Measurements from ENCODE around the gene SHISA6.

The SHISA6 gene

GRCh38 chr17:11561702-11562101, 320.7 kb downstream of the SHISA6 start:
- DNase-seq (ENCODE audit: insufficient read length, low spot score) (no peak), FAIRE-seq (no peak)

- DNase-seq (ENCODE audit: insufficient read length, low spot score): no peak
- no peak for FAIRE-seq
These were observed 323.8 kb downstream of the SHISA6 start for GRCh38 chr17:11564589-11565380.

- no peak for FAIRE-seq
- DNase-seq (ENCODE audit: insufficient read length, low spot score): no peak
These were observed 324.6 kb downstream of the SHISA6 start for GRCh38 chr17:11565591-11565990.

GRCh38 chr17:11578998-11579397, 338.0 kb downstream of the SHISA6 start:
- FAIRE-seq (no peak), DNase-seq (ENCODE audit: insufficient read length, low spot score) (no peak)

DNA sequence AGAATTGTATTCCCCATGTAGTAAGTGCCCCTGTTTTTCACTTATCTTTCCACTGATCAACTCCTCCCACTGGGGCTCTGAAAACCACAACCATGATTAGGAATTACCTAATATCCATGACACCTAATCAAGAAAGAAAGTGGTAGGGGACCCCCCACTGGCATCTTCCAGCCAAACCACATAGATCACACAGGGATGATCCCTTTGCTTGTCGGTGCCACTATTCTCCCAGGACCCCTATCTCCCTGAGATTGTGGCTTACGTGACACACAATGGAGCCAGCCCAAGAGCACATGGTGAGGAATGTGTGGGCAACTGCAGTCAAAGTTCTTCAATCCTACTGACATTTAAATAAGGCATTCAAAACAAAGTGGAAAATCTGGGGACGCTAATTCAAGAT, 339.7 kb downstream of the SHISA6 start:
- FAIRE-seq (no peak), DNase-seq (ENCODE audit: insufficient read length, low spot score) (no peak)

GRCh38 chr17:11582217-11582616, 341.2 kb downstream of the SHISA6 start:
- FAIRE-seq: no peak

GRCh38 chr17:11583306-11583992, 342.4 kb downstream of the SHISA6 start:
- no peak for FAIRE-seq

More at GRCh38 chr17:11582217-11582616, 341.2 kb downstream of the SHISA6 start:
- no peak for DNase-seq (ENCODE audit: insufficient read length, low spot score)

GRCh38 chr17:11589716-11590115, 348.7 kb downstream of the SHISA6 start:
- DNase-seq (ENCODE audit: insufficient read length, low spot score) (no peak), FAIRE-seq (no peak)

More at GRCh38 chr17:11583306-11583992, 342.4 kb downstream of the SHISA6 start:
- no peak for DNase-seq (ENCODE audit: insufficient read length, low spot score)

GRCh38 chr17:11598274-11599221, 357.5 kb downstream of the SHISA6 start, which contains the start of gene DNAH9:
DNAH9 (plus strand) TSS chr17:11598470; CDS start chr17:11598499, 29 bp downstream.
- DNase-seq (ENCODE audit: insufficient read length, low spot score): no peak

DNA sequence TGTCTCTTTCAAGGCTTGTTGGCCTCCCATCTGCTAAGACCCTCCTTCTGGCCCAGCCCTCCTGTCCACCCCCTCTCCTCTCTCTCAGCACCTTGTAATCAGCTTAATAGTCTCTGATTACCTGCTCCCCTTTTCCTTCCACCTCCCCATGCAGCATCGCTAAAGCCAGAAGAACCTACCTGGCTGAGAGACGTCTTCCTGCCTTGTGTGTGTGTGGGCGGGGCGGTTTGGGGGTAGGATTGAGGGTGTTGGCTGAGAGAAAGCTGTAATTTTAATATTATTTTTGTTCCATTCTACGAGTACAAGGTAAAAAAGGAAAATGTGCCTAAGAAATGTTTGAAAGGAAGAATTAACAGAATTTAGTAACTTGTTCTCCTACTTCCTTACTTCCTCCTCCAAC, 360.6 kb downstream of the SHISA6 start:
- no peak for FAIRE-seq

More at GRCh38 chr17:11598274-11599221, 357.5 kb downstream of the SHISA6 start, which contains the start of gene DNAH9:
- FAIRE-seq: no peak

DNA sequence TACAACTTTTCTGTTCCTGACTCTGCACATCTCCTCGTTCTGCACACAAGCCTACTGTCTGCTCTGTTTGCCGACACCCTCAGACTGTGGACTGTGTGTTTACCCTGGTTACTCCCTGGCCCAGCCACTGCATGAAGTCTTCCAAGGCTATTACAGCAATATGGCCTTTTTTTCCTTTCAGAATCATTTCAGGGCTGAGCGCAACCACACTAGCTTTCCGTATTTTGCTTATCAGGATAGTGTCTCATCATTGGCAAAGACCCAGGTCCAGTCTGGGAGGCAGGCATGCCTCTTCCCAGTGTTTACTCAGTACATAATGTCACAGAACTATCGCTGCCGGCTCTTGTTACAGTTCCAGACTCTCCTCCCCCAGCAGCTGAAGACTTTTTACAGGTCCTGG, 367.4 kb downstream of the SHISA6 start:
- FAIRE-seq (no peak), DNase-seq (ENCODE audit: insufficient read length, low spot score) (no peak)

More for the DNA sequence above, 360.6 kb downstream of the SHISA6 start:
- DNase-seq (ENCODE audit: insufficient read length, low spot score): no peak

GRCh38 chr17:11610999-11611566, 370.1 kb downstream of the SHISA6 start:
- no peak for FAIRE-seq
- DNase-seq (ENCODE audit: insufficient read length, low spot score): no peak

DNA sequence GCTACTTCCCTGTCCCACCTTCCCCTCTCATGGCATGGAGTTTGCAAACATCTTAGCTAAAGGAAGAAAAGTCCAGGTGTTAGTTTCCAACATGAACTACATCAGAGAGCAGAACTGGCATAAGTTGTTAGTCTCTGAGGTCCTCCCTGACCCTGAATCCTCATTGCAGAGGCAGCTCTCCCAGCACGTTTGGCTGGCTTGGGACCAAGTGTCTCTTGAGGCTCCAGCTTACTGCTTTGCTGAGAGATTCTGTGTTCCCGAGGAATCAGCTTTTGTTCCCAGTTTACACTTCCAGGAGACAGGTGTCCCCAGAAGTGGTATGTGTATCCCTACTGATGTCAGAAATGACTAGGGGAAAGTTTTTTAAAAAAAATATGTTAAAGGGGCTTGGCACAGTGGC, 371.9 kb downstream of the SHISA6 start:
- FAIRE-seq: no peak
- no peak for DNase-seq (ENCODE audit: insufficient read length, low spot score)
